GM23338 (cell line): ENCODE measurements around the gene LRRC27. TPM values are rescaled to one million over a fixed set of nuclear protein-coding genes. Genes with fewer than 3 reads are reported as not detected.

ENCODE experiments used
- ATAC-seq: fragments of 200-7000 bp; cut with Tn5 transposase; 3 replicates; pipeline ENCODE4 v1.9.1; 2020
- DNase-seq: peaks from one replicate; pipeline ENCODE4 v3.0.0-alpha.2; 2015; ENCODE audit warnings: low spot score
- H2AFZ ChIP-seq: fragments of 200-600 bp; sonication (generic); 2 replicates; pipeline ENCODE4 v1.8.0; 2016; ENCODE audit warnings: antibody characterized with exemption, mild to moderate bottlenecking, moderate library complexity
- H3F3A ChIP-seq: fragments of 200-600 bp; sonication (generic); replicated peaks from 2 replicates; pipeline ENCODE4 v1.8.0; 2017; ENCODE audit warnings: antibody characterized with exemption, mixed run types, low read depth
- H3K27ac ChIP-seq: fragments of 200-600 bp; sonication (generic); 2 replicates; pipeline ENCODE4 v1.6.1; 2016; ENCODE audit warnings: low read depth
- H3K27me3 ChIP-seq: fragments of 200-600 bp; sonication (generic); 2 replicates; pipeline ENCODE4 v1.8.0; 2016; ENCODE audit warnings: mild to moderate bottlenecking, mixed run types, moderate library complexity; ENCODE audit not compliant: insufficient read depth
- H3K36me3 ChIP-seq: fragments of 200-600 bp; sonication (generic); 2 replicates; pipeline ENCODE4 v1.8.0; 2016; ENCODE audit warnings: mild to moderate bottlenecking; ENCODE audit not compliant: insufficient read depth
- H3K4me1 ChIP-seq: fragments of 200-600 bp; sonication (generic); 2 replicates; pipeline ENCODE4 v1.8.0; 2016; ENCODE audit warnings: mild to moderate bottlenecking, moderate library complexity; ENCODE audit not compliant: insufficient read depth
- H3K4me2 ChIP-seq: fragments of 200-600 bp; sonication (generic); 2 replicates; pipeline ENCODE4 v1.7.1; 2017; ENCODE audit warnings: mixed run types
- H3K4me3 ChIP-seq: fragments of 200-600 bp; sonication (generic); 2 replicates; pipeline ENCODE4 v1.6.1; 2016; ENCODE audit warnings: mixed run types
- H3K79me2 ChIP-seq: fragments of 200-600 bp; sonication (generic); replicated peaks from 2 replicates; pipeline ENCODE4 v1.8.0; 2017; ENCODE audit warnings: mild to moderate bottlenecking; ENCODE audit not compliant: insufficient read depth
- H3K9me2 ChIP-seq: fragments of 200-600 bp; sonication (generic); 2 replicates; pipeline ENCODE4 v1.8.0; 2017; ENCODE audit not compliant: insufficient read depth
- H4K20me1 ChIP-seq: fragments of 200-600 bp; sonication (generic); replicated peaks from 2 replicates; pipeline ENCODE4 v1.8.0; 2017; ENCODE audit warnings: mild to moderate bottlenecking; ENCODE audit not compliant: insufficient read depth
- H3K27ac Mint-ChIP-seq: 2 replicates; pipeline ENCODE4 v1.8.0; 2020; ENCODE audit warnings: inconsistent platforms, mild to moderate bottlenecking, moderate library complexity, mixed read lengths
- H3K27me3 Mint-ChIP-seq: 3 replicates; pipeline ENCODE4 v1.8.0; 2022; ENCODE audit warnings: low read depth, mild to moderate bottlenecking, moderate library complexity, mixed read lengths, inconsistent platforms; ENCODE audit not compliant: insufficient read depth, poor library complexity
- H3K36me3 Mint-ChIP-seq: 3 replicates; pipeline ENCODE4 v1.8.0; 2021; ENCODE audit warnings: low read depth, mild to moderate bottlenecking, inconsistent platforms, moderate library complexity, mixed read lengths
- H3K4me1 Mint-ChIP-seq: 3 replicates; pipeline ENCODE4 v1.8.0; 2020; ENCODE audit warnings: mild to moderate bottlenecking, inconsistent platforms, mixed read lengths
- H3K4me3 Mint-ChIP-seq: 3 replicates; pipeline ENCODE4 v1.8.0; 2021; ENCODE audit warnings: moderate library complexity, mild to moderate bottlenecking, inconsistent platforms, mixed read lengths
- H3K9me3 Mint-ChIP-seq: 3 replicates; pipeline ENCODE4 v1.8.0; 2020; ENCODE audit warnings: moderate library complexity, mild to moderate bottlenecking, inconsistent platforms, mixed read lengths
- CREB1 ChIP-seq: fragments of 250-450 bp; sonication (Bioruptor Pico); IDR thresholded peaks from 2 replicates; pipeline ENCODE4 v1.5.0; 2020; ENCODE audit warnings: low read depth, mild to moderate bottlenecking, moderate library complexity
- CTCF ChIP-seq, 2 experiments: fragments of 200-600 bp in 1 of 2; sonication (generic) in 1 of 2; conservative IDR thresholded peaks; 2 replicates each; pipeline versions ENCODE4 v1.5.1 to v1.6.1; 2016 to 2017; ENCODE audit warnings: antibody characterized with exemption in 2 of 2, low read depth in 2 of 2, mild to moderate bottlenecking in 2 of 2, moderate library complexity in 1 of 2
- EZH2 ChIP-seq: fragments of 200-600 bp; sonication (generic); IDR thresholded peaks from one replicate; pipeline ENCODE4 v1.8.0; 2017; ENCODE audit warnings: antibody characterized with exemption, mild to moderate bottlenecking, low read depth; ENCODE audit not compliant: unreplicated experiment
- EZH2phosphoT487 ChIP-seq: fragments of 200-600 bp; sonication (generic); IDR thresholded peaks from one replicate; pipeline ENCODE4 v1.8.1; 2018; ENCODE audit warnings: antibody characterized with exemption; ENCODE audit not compliant: unreplicated experiment
- JUNB ChIP-seq: IDR thresholded peaks from one replicate; pipeline ENCODE4 v1.6.1; 2016; ENCODE audit warnings: antibody characterized with exemption; ENCODE audit not compliant: unreplicated experiment
- NANOG ChIP-seq: IDR thresholded peaks from 2 replicates; pipeline ENCODE4 v1.6.1; 2016; ENCODE audit warnings: antibody characterized with exemption, borderline replicate concordance
- POLR2AphosphoS5 ChIP-seq: IDR thresholded peaks from 2 replicates; pipeline ENCODE4 v1.6.1; 2016; ENCODE audit warnings: antibody characterized with exemption, low read depth
- STAT1 ChIP-seq: IDR thresholded peaks from one replicate; pipeline ENCODE4 v1.6.1; 2016; ENCODE audit warnings: antibody characterized with exemption; ENCODE audit not compliant: unreplicated experiment
- ZNF114 ChIP-seq: fragments of 250-450 bp; sonication (Bioruptor Pico); IDR thresholded peaks from 2 replicates; pipeline ENCODE4 v1.5.0; 2020; ENCODE audit warnings: mild to moderate bottlenecking, moderate library complexity
- ZNF331 ChIP-seq: fragments of 250-450 bp; sonication (Bioruptor Pico); IDR thresholded peaks from 2 replicates; pipeline ENCODE4 v1.5.0; 2020; ENCODE audit warnings: low read depth, mild to moderate bottlenecking, moderate library complexity
- polyA plus RNA-seq: library from polyadenylated mRNA; unstranded; fragments of >200 nt; fragmentation: Nextera tagmentation; extraction: Ambion mirVana; gene quantifications from 2 replicates; pipeline ENCODE4 v1.2.1, GENCODE V29; 2016
- total RNA-seq: library from RNA; depleted of rRNA; stranded (reverse); fragments of >200 nt; shearing (Covaris generic); gene quantifications from 2 replicates; pipeline ENCODE4 v1.2.3, GENCODE V29; 2014
- TF ChIP-seq, protein P1 (sequence below): IDR thresholded peaks from 2 replicates; pipeline ENCODE4 v1.6.1; 2016; ENCODE audit warnings: antibody characterized with exemption

LRRC27 gene
- total and polyA plus RNA-seq, 2 experiments from 2014 or later, result 2.9 to 3.5 TPM

DNA sequence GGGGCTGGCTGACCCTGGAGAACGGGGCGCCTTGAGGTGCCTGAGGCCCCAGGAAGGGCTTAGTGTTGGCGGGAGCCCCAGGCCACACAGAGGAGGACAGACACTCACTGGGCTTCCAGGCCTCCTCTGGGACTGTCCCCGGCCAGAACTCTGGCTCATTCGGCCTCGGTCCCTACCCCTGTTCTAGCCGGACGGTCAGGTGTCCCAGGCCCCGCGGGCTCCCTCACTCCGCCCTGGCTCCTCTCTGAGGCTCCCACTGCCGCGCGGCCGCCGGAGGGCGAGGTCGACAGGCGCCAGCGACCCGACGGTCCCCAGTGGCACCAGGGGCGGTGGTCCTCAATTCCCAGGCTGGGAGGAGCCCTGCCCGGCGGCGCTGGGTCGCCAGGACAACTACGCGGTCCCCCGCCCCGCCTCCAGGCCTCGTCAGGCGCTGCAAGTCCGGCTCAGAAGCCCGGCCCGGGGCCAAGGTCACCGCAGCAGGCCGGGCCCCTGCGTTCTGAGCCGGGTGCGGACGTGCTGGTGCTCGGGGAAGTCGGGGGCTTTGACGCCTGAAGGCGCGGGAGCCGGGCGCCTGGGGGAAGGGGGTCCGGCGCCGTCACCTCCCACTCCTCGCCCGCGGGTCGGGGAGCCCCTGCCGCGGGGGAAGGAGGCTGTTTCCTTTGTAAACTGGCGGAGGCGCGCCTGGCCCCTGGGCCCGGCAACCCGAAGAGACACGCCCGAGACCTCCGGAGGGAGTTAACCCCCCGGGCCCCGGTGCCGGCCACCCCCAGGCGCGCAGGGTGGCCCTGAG lies 63.9 kb downstream of the LRRC27 start:
- peaks cover 3% of the 10 kb centered on the region; the same call in 1 of the 3 replicates for H3K36me3 Mint-ChIP-seq
- peak overlapping the region; percentile 85 for H3K4me2 ChIP-seq
- H2AFZ ChIP-seq, result no peak overlapping the region; the same call in 1 of the 2 replicates

DNA sequence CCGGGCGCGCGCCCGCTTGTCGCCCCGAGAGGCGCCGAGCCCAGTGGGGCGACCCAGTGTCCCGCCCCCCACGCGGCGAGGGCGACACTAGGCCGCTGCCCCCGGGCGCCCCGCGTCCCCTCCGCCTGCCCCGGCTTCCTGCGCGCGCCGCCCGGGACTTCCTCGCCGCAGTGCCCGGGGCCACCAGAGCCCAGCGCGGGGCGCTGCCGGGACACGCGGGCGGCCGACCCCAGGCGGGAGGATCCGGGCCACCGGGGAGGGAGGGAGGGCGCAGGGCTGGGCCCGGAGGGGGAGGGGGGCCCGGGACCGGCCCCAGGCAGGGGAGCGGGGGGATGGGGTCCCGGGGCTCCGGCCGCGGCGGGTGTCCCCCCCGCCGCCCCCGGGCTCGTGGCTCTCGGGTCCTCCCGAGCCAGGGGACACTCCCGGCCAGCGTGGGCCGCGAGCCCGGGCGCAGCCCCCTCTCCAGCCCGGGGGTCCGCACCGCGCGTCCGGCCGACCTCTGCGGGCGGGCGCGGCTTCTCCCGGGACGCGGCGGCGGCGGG lies 64.6 kb downstream of the LRRC27 start:
- Histone ChIP-seq H3K4me3 (peak overlapping the region; percentile 61), H3F3A (no peaks in the 10 kb centered on the region), H3K4me1 (peaks cover 7% of the 10 kb centered on the region; the same call in 1 of the 2 replicates), H3K27me3 (peaks cover 6% of the 10 kb centered on the region; the same call in 1 of the 2 replicates), H3K79me2 (no peaks in the 10 kb centered on the region), H2AFZ (no peak overlapping the region), H3K27ac (no peak overlapping the region), H4K20me1 (no peaks in the 10 kb centered on the region), H3K9me2 (peaks cover 14% of the 10 kb centered on the region), H3K36me3 (no peaks in the 10 kb centered on the region), H3K4me2 (peak overlapping the region; percentile 85; the same call in 1 of the 2 replicates)
- no peak overlapping the region for H3K4me3 Mint-ChIP-seq
- H3K36me3 Mint-ChIP-seq, result peaks cover 3% of the 10 kb centered on the region; the same call in 1 of the 3 replicates
- DNase-seq, result peak; percentile 74
- TF ChIP-seq CTCF (conservative IDR thresholded peaks at IDR 0.05; ENCODE audit: low read depth in 2 of 2) (peak in 1 of 2 experiments; percentile 17; a peak in 1 of 4 replicates), JUNB (no peak)
- H3K4me1 Mint-ChIP-seq, result peaks cover 21% of the 10 kb centered on the region
- ATAC-seq, result peak; percentile 31
- peaks cover 5% of the 10 kb centered on the region; the same call in 1 of the 3 replicates for H3K9me3 Mint-ChIP-seq
- H3K27me3 Mint-ChIP-seq, result peaks cover 7% of the 10 kb centered on the region
- H3K27ac Mint-ChIP-seq, result no peak overlapping the region

More for the DNA sequence above, 63.9 kb downstream of the LRRC27 start:
- DNase-seq (peak; percentile 88), ATAC-seq (peak; percentile 64)
- Mint-ChIP-seq H3K9me3 (peaks cover 5% of the 10 kb centered on the region; the same call in 1 of the 3 replicates), H3K4me3 (peak overlapping the region; percentile 37; the same call in 1 of the 3 replicates), H3K4me1 (peaks cover 21% of the 10 kb centered on the region), H3K27ac (no peak overlapping the region), H3K27me3 (peaks cover 9% of the 10 kb centered on the region)
- peaks cover 7% of the 10 kb centered on the region; the same call in 1 of the 2 replicates for H3K4me1 ChIP-seq
- H4K20me1 ChIP-seq, result no peaks in the 10 kb centered on the region
- H3K27ac ChIP-seq, result no peak overlapping the region
- H3K27me3 ChIP-seq, result peaks cover 6% of the 10 kb centered on the region; the same call in 1 of the 2 replicates
- TF ChIP-seq, protein P1, sequence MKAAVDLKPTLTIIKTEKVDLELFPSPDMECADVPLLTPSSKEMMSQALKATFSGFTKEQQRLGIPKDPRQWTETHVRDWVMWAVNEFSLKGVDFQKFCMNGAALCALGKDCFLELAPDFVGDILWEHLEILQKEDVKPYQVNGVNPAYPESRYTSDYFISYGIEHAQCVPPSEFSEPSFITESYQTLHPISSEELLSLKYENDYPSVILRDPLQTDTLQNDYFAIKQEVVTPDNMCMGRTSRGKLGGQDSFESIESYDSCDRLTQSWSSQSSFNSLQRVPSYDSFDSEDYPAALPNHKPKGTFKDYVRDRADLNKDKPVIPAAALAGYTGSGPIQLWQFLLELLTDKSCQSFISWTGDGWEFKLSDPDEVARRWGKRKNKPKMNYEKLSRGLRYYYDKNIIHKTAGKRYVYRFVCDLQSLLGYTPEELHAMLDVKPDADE, result no peak
- TF ChIP-seq NANOG (no peak), ZNF114 (CRISPR knock-in tag) (no peak), CREB1 (CRISPR knock-in tag) (0 out of 2 replicates have a peak, but pooled peaks have one; percentile 35), EZH2phosphoT487 (no peak), EZH2 (no peak), CTCF (conservative IDR thresholded peaks at IDR 0.05; ENCODE audit: low read depth in 2 of 2) (no peak), STAT1 (no peak), POLR2AphosphoS5 (peak; percentile 51; the same call in 1 of the 2 replicates), ZNF331 (no peak)
- no peaks in the 10 kb centered on the region for H3K36me3 ChIP-seq
- peak overlapping the region; percentile 61 for H3K4me3 ChIP-seq
- H3F3A ChIP-seq, result no peaks in the 10 kb centered on the region
- H3K9me2 ChIP-seq, result peaks cover 14% of the 10 kb centered on the region
- no peaks in the 10 kb centered on the region for H3K79me2 ChIP-seq
